Retinal pigment epithelial cell (primary cell): ENCODE measurements around the gene TMEM106C.
"Not testable (repeated sequence)": the region's sequence is repeated elsewhere in the genome, so short reads cannot be mapped to it uniquely, and the experiment has no call there.

Experiments used
- DNase-seq: peaks from one replicate; pipeline ENCODE4 v3.0.0-alpha.2; 2010; ENCODE audit warnings: low read depth
- H3K4me3 ChIP-seq: 2 replicates; pipeline ENCODE4 v1.5.1; 2011; ENCODE audit warnings: mild to moderate bottlenecking, low read length, control low read depth, moderate library complexity
- TF ChIP-seq, protein P1 (sequence below): conservative IDR thresholded peaks from 2 replicates; pipeline ENCODE4 v1.5.1; 2011; ENCODE audit warnings: low read depth, low read length, control low read depth, inconsistent platforms

Gene TMEM106C

DNA sequence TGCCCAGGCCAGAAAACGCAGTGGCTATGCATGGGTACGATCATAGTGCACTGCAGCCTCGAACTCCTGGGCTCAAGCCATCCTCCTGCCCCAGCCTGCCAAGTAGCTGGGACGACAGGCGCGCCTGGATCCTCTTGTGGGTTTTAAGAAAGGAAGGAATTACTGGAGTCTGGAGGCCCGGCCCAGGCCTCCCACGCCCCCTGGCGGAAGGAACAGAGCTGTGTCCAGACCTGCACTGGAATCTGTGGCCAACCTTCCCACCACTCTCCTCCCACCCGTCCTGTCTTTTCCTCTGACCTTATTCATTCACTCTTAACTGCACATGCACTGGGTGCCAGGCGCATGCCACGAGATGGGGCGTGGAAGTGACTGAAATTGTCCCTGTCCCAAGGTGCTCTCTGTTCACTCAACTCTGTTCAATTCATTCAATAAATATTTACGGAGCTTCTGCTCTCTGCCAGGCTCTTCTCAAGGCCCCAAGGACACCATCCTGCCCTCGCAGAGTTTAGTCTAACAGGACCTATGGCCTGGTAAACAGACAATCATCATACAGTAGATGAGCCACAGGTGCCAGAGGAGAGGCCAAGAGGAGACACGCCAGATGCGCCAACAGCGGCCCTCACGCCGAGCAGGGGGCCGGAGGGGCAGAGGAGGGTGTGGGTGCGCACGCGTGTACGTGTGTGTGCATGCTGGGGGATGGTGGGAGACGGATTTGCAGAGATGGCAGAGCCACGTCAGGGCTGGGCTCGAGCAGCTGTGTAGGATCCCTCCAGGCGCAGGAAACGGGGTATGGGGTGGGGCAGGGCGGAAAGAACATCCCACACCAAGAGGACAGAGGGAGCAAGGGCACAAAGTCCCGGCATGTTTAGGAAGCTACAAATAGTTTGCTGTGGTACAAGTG is 13.7 kb upstream of the TMEM106C start:
- no peak for DNase-seq
- TF ChIP-seq, protein P1, sequence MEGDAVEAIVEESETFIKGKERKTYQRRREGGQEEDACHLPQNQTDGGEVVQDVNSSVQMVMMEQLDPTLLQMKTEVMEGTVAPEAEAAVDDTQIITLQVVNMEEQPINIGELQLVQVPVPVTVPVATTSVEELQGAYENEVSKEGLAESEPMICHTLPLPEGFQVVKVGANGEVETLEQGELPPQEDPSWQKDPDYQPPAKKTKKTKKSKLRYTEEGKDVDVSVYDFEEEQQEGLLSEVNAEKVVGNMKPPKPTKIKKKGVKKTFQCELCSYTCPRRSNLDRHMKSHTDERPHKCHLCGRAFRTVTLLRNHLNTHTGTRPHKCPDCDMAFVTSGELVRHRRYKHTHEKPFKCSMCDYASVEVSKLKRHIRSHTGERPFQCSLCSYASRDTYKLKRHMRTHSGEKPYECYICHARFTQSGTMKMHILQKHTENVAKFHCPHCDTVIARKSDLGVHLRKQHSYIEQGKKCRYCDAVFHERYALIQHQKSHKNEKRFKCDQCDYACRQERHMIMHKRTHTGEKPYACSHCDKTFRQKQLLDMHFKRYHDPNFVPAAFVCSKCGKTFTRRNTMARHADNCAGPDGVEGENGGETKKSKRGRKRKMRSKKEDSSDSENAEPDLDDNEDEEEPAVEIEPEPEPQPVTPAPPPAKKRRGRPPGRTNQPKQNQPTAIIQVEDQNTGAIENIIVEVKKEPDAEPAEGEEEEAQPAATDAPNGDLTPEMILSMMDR: peak; percentile 92
- H3K4me3 ChIP-seq: no peak overlapping the region

DNA sequence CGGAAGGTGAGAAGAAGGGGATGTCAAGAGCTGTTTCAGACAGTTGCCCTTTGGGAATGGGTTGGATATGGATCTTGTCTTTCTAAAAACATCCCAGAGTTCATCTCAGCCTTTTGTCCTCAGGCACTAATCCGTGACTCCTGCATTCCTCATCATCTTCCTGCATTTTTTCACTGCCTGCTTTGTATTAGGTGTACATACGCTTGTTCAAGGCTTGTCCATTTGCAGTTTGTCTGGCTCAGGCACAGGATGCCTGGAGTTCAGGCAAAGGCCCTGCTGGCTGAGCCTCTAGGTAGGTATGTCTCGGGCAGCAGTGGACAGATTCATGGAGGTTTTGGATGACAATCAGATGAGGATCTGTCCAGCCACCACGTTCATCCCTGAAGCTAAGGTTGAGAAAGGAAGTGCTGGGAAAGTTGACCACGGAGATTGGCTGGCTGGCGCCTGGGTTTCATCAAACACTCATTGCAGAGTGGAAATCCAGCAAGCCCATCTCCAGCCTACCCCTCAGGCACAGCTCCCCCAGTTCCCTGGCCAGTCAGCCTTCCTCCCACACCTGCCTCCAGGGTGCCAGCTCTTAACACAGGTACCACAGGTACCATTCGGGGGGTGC is 12.4 kb upstream of the TMEM106C start:
- TF ChIP-seq, protein P1: no peak
- no peak for DNase-seq
- no peak overlapping the region for H3K4me3 ChIP-seq

DNA sequence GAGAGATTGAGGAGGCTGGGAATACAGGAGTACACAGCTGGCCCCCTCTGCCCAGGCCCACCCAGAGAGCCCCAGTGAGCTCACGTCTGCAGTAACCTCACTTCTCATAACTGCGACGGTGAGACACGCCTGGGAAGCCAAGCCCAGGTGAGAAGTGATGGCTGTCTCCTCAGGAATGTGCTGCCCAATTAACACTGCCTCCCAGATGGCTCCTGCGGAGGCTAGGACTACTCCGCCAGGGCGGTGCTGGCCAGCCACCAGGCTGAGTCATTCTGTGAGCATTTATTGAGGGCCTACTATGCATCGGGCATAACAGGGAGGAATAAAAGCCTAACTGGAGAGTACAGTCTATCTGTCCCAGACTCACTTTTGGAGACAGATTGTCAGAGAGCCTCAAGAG is 9.3 kb upstream of the TMEM106C start:
- no peak for DNase-seq
- TF ChIP-seq, protein P1: no peak
- no peak overlapping the region for H3K4me3 ChIP-seq

DNA sequence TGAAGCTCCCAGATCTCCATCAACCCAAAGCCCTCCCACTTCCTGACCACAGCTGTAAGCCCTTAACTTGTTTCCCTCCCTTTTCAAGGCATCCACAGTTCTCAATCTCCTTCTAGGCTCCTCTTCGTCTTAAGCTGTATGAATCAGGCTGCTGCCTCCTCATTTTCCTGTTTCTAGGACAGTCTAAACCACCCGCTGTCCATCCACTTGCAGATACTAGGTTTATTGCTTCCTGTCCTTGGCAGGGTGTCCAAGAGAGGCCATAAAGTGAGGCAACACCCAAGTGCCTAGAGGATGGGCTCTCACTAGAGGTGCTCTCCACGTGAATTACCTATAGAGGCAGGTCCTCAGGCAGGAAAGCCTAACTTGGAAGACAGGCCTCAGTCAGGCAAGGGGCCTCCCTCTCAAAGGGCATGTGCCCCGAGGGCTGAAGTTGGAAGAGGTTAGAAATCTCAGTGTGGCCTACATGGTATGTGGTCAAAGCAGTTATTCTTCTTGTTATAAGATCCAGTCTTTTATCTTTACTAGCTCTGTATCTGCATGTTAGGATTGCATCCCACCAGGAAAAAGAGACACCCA is 8.8 kb upstream of the TMEM106C start:
- no peak for DNase-seq
- TF ChIP-seq, protein P1: no peak
- no peak overlapping the region for H3K4me3 ChIP-seq

DNA sequence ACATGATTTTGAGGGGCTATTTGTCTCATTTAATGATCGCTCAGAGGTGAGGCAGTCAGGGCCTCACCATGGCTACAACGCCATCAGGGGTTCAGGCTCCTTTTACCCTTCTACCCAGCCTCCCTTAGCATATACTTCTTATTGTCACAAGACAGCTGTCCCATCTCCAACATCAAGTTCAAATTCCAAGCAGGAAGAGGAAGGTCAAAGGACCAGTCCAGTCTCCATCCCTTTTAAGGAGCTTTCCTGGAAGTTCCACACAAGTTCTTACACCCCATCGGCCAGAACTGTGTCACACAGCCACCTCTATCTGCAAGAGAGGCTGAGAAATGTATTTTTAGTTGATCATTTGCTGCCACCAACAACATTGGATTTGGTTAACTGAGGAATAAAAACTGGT is 8.3 kb upstream of the TMEM106C start:
- TF ChIP-seq, protein P1: no peak
- no peak for DNase-seq
- H3K4me3 ChIP-seq: no peak overlapping the region

DNA sequence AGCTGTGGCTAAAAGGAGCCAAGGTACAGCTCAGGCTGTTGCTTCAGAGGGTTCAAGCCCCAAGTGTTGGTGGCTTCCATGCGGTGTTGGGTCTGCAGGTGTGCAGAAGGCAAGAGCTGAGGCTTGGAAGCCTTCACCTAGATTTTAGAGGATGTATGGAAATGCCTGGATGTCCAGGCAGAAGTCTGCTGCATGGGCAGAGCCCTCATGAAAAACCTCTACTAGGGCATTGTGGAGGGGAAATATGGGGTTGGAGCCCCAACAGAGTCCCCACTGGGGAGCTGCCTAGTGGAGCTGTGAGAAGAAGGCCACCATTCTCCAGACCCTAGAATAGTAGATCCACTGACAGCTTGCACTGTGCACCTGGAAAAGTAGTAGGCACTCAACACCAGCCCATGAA is 5.7 kb upstream of the TMEM106C start:
- not testable (repeated sequence) for H3K4me3 ChIP-seq, DNase-seq

DNA sequence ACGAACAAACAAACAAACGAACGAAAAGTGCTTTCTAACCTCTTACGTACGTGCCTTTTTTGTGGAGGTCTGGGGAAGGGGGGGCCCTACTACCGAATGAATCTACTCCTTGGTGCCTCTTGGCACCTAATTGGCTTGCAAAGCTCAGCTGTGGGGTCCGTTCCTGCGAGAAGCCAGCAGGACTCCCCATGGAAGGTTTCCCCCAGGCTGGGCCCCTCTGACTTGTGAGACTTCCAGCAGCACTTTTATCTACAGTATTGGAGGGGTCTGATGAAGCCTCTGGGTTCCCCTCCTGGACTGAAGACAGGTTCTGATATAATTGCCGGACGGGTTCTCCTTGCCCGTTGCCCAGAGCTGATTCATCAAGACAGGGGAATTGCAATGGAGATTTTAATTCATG is 1.2 kb upstream of the TMEM106C start:
- TF ChIP-seq, protein P1: no peak
- no peak overlapping the region for H3K4me3 ChIP-seq
- DNase-seq: no peak
